ENCODE measurements around the gene SUSD4. TPM values are rescaled to one million over a fixed set of nuclear protein-coding genes. Genes with fewer than 3 reads are reported as not detected.

The SUSD4 gene
- total and polyA plus RNA-seq, 2 donors, result 4.6 to 5.2 TPM

GRCh38 chr1:223348439-223348838 lies 15.5 kb downstream of the SUSD4 start:
- no peaks in the 10 kb centered on the region for H3K4me1 ChIP-seq (ENCODE audit: control insufficient read depth in 2 of 2, insufficient read depth in 2 of 2, low read length in 2 of 2)
- H3K4me3 ChIP-seq (ENCODE audit: low read length in 2 of 2), result no peak overlapping the region
- WGBS, result 91% methylated on average over 2 of the region's 2 CpGs
- H3K9me3 ChIP-seq (ENCODE audit: control insufficient read depth in 2 of 2, insufficient read depth in 1 of 2, low read length in 1 of 2), result no peaks in the 10 kb centered on the region
- H3K27ac ChIP-seq (ENCODE audit: low read depth in 1 of 2, low read length in 1 of 2), result no peak overlapping the region
- DNase-seq (ENCODE audit: low read depth in 6 of 9, low spot score in 9 of 9), result no peak
- H3K27me3 ChIP-seq (ENCODE audit: control insufficient read depth in 2 of 2, insufficient read depth in 1 of 2, low read length in 1 of 2), result peaks cover 2 to 18% of the 10 kb centered on the region in 2 donors
- H3K36me3 ChIP-seq (ENCODE audit: control insufficient read depth in 2 of 2, insufficient read depth in 2 of 2, low read length in 1 of 2), result no peaks in the 10 kb centered on the region

DNA sequence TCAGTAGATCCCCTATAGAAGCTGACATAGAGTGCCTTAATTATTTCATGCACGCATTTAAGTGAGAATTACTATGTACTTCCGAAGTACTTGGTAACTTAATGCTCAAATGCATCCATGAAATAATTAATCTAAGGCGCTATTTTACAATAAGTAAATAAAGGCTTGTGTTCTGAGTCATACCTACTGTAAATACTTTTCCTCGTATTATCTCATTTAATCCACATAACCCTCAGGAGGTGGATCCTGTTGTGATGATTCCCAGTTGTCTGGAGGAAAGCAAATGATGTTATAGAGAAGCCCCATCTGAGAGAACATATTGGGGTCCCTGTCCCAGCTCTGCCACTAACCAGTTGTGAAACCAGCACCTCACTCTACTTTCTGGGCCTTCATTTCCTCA lies 16.4 kb downstream of the SUSD4 start:
- no peaks in the 10 kb centered on the region for H3K9me3 ChIP-seq (ENCODE audit: control insufficient read depth in 2 of 2, insufficient read depth in 1 of 2, low read length in 1 of 2)
- H3K36me3 ChIP-seq (ENCODE audit: control insufficient read depth in 2 of 2, insufficient read depth in 2 of 2, low read length in 1 of 2), result no peaks in the 10 kb centered on the region
- H3K27ac ChIP-seq (ENCODE audit: low read depth in 1 of 2, low read length in 1 of 2), result no peak overlapping the region
- 98% methylated on average over 4 of the region's 4 CpGs for WGBS
- H3K4me1 ChIP-seq (ENCODE audit: control insufficient read depth in 2 of 2, insufficient read depth in 2 of 2, low read length in 2 of 2), result no peaks in the 10 kb centered on the region
- no peak for DNase-seq (ENCODE audit: low read depth in 6 of 9, low spot score in 9 of 9)
- H3K4me3 ChIP-seq (ENCODE audit: low read length in 2 of 2), result no peak overlapping the region
- H3K27me3 ChIP-seq (ENCODE audit: control insufficient read depth in 2 of 2, insufficient read depth in 1 of 2, low read length in 1 of 2), result peaks cover 2 to 9% of the 10 kb centered on the region in 2 donors

DNA sequence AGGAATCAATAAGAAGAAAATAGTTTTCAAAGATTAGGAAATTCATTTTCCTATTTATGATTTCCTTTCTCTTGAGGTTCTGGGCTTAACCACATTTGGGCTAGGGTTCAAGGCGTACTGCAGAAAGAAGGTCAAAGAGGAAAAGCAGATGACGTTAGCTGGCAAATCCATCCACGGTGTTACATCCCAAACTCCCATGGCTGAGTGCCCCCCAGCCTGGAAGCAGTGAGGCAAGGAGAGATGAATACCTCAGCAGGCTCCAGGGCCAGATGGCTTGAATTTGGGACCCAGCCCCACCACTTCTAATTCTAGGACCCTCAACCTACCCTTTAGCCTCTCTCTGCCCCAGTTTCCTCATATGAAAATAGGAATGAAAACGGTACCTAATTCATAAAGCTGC lies 17.7 kb downstream of the SUSD4 start:
- no peak overlapping the region for H3K27ac ChIP-seq (ENCODE audit: low read depth in 1 of 2, low read length in 1 of 2)
- peaks cover 0 to 2% of the 10 kb centered on the region in 2 donors for H3K27me3 ChIP-seq (ENCODE audit: control insufficient read depth in 2 of 2, insufficient read depth in 1 of 2, low read length in 1 of 2)
- H3K36me3 ChIP-seq (ENCODE audit: control insufficient read depth in 2 of 2, insufficient read depth in 2 of 2, low read length in 1 of 2), result no peaks in the 10 kb centered on the region
- H3K4me3 ChIP-seq (ENCODE audit: low read length in 2 of 2), result no peak overlapping the region
- 98% methylated on average over 4 of the region's 4 CpGs for WGBS
- no peak for DNase-seq (ENCODE audit: low read depth in 6 of 9, low spot score in 9 of 9)
- H3K9me3 ChIP-seq (ENCODE audit: control insufficient read depth in 2 of 2, insufficient read depth in 1 of 2, low read length in 1 of 2), result no peaks in the 10 kb centered on the region
- H3K4me1 ChIP-seq (ENCODE audit: control insufficient read depth in 2 of 2, insufficient read depth in 2 of 2, low read length in 2 of 2), result peaks cover 0 to 5% of the 10 kb centered on the region in 2 donors

DNA sequence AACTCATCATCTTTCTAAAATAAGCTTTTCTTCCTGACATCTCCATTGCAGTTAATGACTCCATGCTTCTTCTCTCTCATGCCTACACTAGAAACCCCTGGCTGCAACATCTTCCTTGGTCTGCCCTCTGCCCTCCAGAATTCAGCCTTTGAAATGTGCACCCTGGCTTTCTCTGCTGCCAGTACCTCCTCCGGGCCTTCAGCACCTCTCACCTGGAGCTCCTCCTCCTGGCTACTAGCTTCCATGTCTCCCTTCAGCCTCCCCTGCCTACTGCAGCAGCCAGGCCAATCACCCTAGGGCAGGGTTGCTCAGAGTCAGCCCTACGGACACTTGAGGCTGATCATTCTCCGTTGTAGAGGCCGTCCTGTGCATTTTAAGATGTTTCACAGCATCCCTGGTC lies 18.3 kb downstream of the SUSD4 start:
- WGBS, result 92% methylated on average over 4 of the region's 4 CpGs
- Histone ChIP-seq H3K4me3 (ENCODE audit: low read length in 2 of 2) (no peak overlapping the region), H3K4me1 (ENCODE audit: control insufficient read depth in 2 of 2, insufficient read depth in 2 of 2, low read length in 2 of 2) (peaks cover 0 to 5% of the 10 kb centered on the region in 2 donors), H3K27ac (ENCODE audit: low read depth in 1 of 2, low read length in 1 of 2) (no peak overlapping the region), H3K36me3 (ENCODE audit: control insufficient read depth in 2 of 2, insufficient read depth in 2 of 2, low read length in 1 of 2) (no peaks in the 10 kb centered on the region), H3K9me3 (ENCODE audit: control insufficient read depth in 2 of 2, insufficient read depth in 1 of 2, low read length in 1 of 2) (no peaks in the 10 kb centered on the region), H3K27me3 (ENCODE audit: control insufficient read depth in 2 of 2, insufficient read depth in 1 of 2, low read length in 1 of 2) (no peaks in the 10 kb centered on the region)
- no peak for DNase-seq (ENCODE audit: low read depth in 6 of 9, low spot score in 9 of 9)

- 95% methylated on average over 6 of the region's 6 CpGs for WGBS
- no peaks in the 10 kb centered on the region for H3K27me3 ChIP-seq (ENCODE audit: control insufficient read depth in 2 of 2, insufficient read depth in 1 of 2, low read length in 1 of 2)
- H3K4me3 ChIP-seq (ENCODE audit: low read length in 2 of 2), result no peak overlapping the region
- DNase-seq (ENCODE audit: low read depth in 6 of 9, low spot score in 9 of 9), result no peak
- no peaks in the 10 kb centered on the region for H3K36me3 ChIP-seq (ENCODE audit: control insufficient read depth in 2 of 2, insufficient read depth in 2 of 2, low read length in 1 of 2)
- no peaks in the 10 kb centered on the region for H3K9me3 ChIP-seq (ENCODE audit: control insufficient read depth in 2 of 2, insufficient read depth in 1 of 2, low read length in 1 of 2)
- peaks cover 0 to 8% of the 10 kb centered on the region in 2 donors for H3K4me1 ChIP-seq (ENCODE audit: control insufficient read depth in 2 of 2, insufficient read depth in 2 of 2, low read length in 2 of 2)
- H3K27ac ChIP-seq (ENCODE audit: low read depth in 1 of 2, low read length in 1 of 2), result no peak overlapping the region
Measured at GRCh38 chr1:223344491-223344890, 19.5 kb downstream of the SUSD4 start.

DNA sequence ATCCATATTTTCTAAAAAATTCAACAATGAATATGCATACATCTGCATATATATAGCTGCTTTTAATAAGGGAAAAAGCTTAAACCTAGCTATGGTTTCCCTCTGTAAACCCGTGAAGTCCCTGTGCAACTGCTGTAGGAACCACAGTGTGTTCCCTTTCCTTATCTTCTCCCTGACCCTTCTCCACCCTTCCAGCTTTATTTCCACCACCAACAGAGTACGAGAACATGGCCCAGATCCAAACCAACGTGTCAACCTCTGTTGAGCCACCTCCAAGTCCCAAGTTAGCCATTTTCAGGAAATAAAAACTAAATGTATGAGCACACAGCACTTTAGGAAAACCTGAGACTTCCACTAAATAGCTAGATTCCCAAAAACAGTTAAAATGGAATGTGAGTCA lies 20.3 kb downstream of the SUSD4 start:
- no peak overlapping the region for H3K27ac ChIP-seq (ENCODE audit: low read depth in 1 of 2, low read length in 1 of 2)
- no peak overlapping the region for H3K4me3 ChIP-seq (ENCODE audit: low read length in 2 of 2)
- 71% methylated on average over 3 of the region's 3 CpGs for WGBS
- no peaks in the 10 kb centered on the region for H3K27me3 ChIP-seq (ENCODE audit: control insufficient read depth in 2 of 2, insufficient read depth in 1 of 2, low read length in 1 of 2)
- DNase-seq (ENCODE audit: low read depth in 6 of 9, low spot score in 9 of 9), result no peak
- H3K9me3 ChIP-seq (ENCODE audit: control insufficient read depth in 2 of 2, insufficient read depth in 1 of 2, low read length in 1 of 2), result no peaks in the 10 kb centered on the region
- no peaks in the 10 kb centered on the region for H3K36me3 ChIP-seq (ENCODE audit: control insufficient read depth in 2 of 2, insufficient read depth in 2 of 2, low read length in 1 of 2)
- H3K4me1 ChIP-seq (ENCODE audit: control insufficient read depth in 2 of 2, insufficient read depth in 2 of 2, low read length in 2 of 2), result peaks cover 0 to 9% of the 10 kb centered on the region in 2 donors

- no peak overlapping the region for H3K4me3 ChIP-seq (ENCODE audit: low read length in 2 of 2)
- DNase-seq (ENCODE audit: low read depth in 6 of 9, low spot score in 9 of 9), result no peak
- no peaks in the 10 kb centered on the region for H3K9me3 ChIP-seq (ENCODE audit: control insufficient read depth in 2 of 2, insufficient read depth in 1 of 2, low read length in 1 of 2)
- H3K36me3 ChIP-seq (ENCODE audit: control insufficient read depth in 2 of 2, insufficient read depth in 2 of 2, low read length in 1 of 2), result no peaks in the 10 kb centered on the region
- 54% methylated on average over 7 of the region's 7 CpGs for WGBS
- peaks cover 0 to 13% of the 10 kb centered on the region in 2 donors for H3K4me1 ChIP-seq (ENCODE audit: control insufficient read depth in 2 of 2, insufficient read depth in 2 of 2, low read length in 2 of 2)
- H3K27me3 ChIP-seq (ENCODE audit: control insufficient read depth in 2 of 2, insufficient read depth in 1 of 2, low read length in 1 of 2), result no peaks in the 10 kb centered on the region
- H3K27ac ChIP-seq (ENCODE audit: low read depth in 1 of 2, low read length in 1 of 2), result peak overlapping the region in 1 of 2 donors; percentile 33
Measured at GRCh38 chr1:223341121-223341520, 22.9 kb downstream of the SUSD4 start.

GRCh38 chr1:223340637-223341036 lies 23.3 kb downstream of the SUSD4 start:
- Histone ChIP-seq H3K4me3 (ENCODE audit: low read length in 2 of 2) (no peak overlapping the region), H3K4me1 (ENCODE audit: control insufficient read depth in 2 of 2, insufficient read depth in 2 of 2, low read length in 2 of 2) (peaks cover 0 to 13% of the 10 kb centered on the region in 2 donors), H3K36me3 (ENCODE audit: control insufficient read depth in 2 of 2, insufficient read depth in 2 of 2, low read length in 1 of 2) (no peaks in the 10 kb centered on the region), H3K27me3 (ENCODE audit: control insufficient read depth in 2 of 2, insufficient read depth in 1 of 2, low read length in 1 of 2) (no peaks in the 10 kb centered on the region), H3K9me3 (ENCODE audit: control insufficient read depth in 2 of 2, insufficient read depth in 1 of 2, low read length in 1 of 2) (no peaks in the 10 kb centered on the region), H3K27ac (ENCODE audit: low read depth in 1 of 2, low read length in 1 of 2) (peak overlapping the region in 1 of 2 donors; percentile 33)
- 91% methylated on average over 3 of the region's 3 CpGs for WGBS
- no peak for DNase-seq (ENCODE audit: low read depth in 6 of 9, low spot score in 9 of 9)

- Histone ChIP-seq H3K4me3 (ENCODE audit: low read length in 2 of 2) (no peak overlapping the region), H3K27me3 (ENCODE audit: control insufficient read depth in 2 of 2, insufficient read depth in 1 of 2, low read length in 1 of 2) (no peaks in the 10 kb centered on the region), H3K27ac (ENCODE audit: low read depth in 1 of 2, low read length in 1 of 2) (no peak overlapping the region), H3K4me1 (ENCODE audit: control insufficient read depth in 2 of 2, insufficient read depth in 2 of 2, low read length in 2 of 2) (peaks cover 0 to 13% of the 10 kb centered on the region in 2 donors), H3K9me3 (ENCODE audit: control insufficient read depth in 2 of 2, insufficient read depth in 1 of 2, low read length in 1 of 2) (no peaks in the 10 kb centered on the region), H3K36me3 (ENCODE audit: control insufficient read depth in 2 of 2, insufficient read depth in 2 of 2, low read length in 1 of 2) (no peaks in the 10 kb centered on the region)
- 95% methylated on average over 7 of the region's 7 CpGs for WGBS
- DNase-seq (ENCODE audit: low read depth in 6 of 9, low spot score in 9 of 9), result no peak
Measured at GRCh38 chr1:223339861-223340260, 24.1 kb downstream of the SUSD4 start.
